H7 (cell line): ENCODE data around the gene RBMS3. TPM values are rescaled to one million over a fixed set of nuclear protein-coding genes. Genes with fewer than 3 reads are reported as not detected.
A peak's percentile ranks its signal among the peaks of the same experiment; 100 is the strongest.
"Not testable (repeated sequence)": the region's sequence is repeated elsewhere in the genome, so short reads cannot be mapped to it uniquely, and the experiment has no call there.

Source experiments
- DNase-seq: peaks from one replicate; pipeline ENCODE4 v3.0.0; 2012
- H3K27me3 ChIP-seq: 2 replicates; pipeline ENCODE4 v1.6.0; 2011; ENCODE audit warnings: mild to moderate bottlenecking, low read length; ENCODE audit not compliant: control insufficient read depth, insufficient read depth
- H3K36me3 ChIP-seq: replicated peaks from 2 replicates; pipeline ENCODE4 v1.5.1; 2011; ENCODE audit warnings: low read length; ENCODE audit not compliant: control insufficient read depth, insufficient read depth
- H3K4me3 ChIP-seq: 2 replicates; pipeline ENCODE4 v1.5.1; 2011; ENCODE audit warnings: low read depth, mild to moderate bottlenecking, control low read depth, low read length, moderate library complexity; ENCODE audit not compliant: insufficient read depth
- total RNA-seq: library from RNA; depleted of rRNA; stranded (reverse); fragments of >200 nt; shearing (Covaris generic); gene quantifications from 2 replicates; pipeline ENCODE4 v1.2.3, GENCODE V29; 2014

The RBMS3 gene
- total RNA-seq, 1 experiment from 2014 or later, result 9.4 TPM

GRCh38 chr3:30042916-30043555 is 762.2 kb downstream of the RBMS3 start:
- H3K36me3 ChIP-seq, result no peaks in the 10 kb centered on the region
- DNase-seq, result no peak
- no peaks in the 10 kb centered on the region for H3K27me3 ChIP-seq
- no peak overlapping the region for H3K4me3 ChIP-seq

- DNase-seq, result peak; percentile 2
- Histone ChIP-seq H3K36me3 (no peaks in the 10 kb centered on the region), H3K4me3 (no peak overlapping the region), H3K27me3 (no peaks in the 10 kb centered on the region)
These were observed 763.6 kb downstream of the RBMS3 start for GRCh38 chr3:30044515-30044914.

DNA sequence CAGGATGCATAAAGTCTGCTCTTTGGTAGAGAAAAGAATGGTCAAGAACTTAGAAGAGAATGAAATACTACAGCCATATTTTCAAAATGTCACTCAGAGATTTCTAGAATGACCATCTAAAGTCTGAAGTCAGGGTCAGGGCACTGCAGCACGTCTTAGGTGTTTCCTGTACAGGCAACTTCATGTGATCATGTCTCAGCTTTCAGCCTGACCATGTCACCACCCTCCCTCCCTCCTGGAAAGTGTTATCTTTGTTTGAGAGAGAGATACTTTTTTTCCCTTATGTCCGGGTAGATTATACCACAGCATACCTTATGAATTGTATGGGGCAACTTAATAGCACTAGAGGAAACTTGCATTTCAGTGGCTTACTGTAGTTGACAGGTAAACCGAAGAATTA is 767.6 kb downstream of the RBMS3 start:
- no peak overlapping the region for H3K4me3 ChIP-seq
- no peak for DNase-seq
- no peaks in the 10 kb centered on the region for H3K36me3 ChIP-seq
- H3K27me3 ChIP-seq, result no peaks in the 10 kb centered on the region

DNA sequence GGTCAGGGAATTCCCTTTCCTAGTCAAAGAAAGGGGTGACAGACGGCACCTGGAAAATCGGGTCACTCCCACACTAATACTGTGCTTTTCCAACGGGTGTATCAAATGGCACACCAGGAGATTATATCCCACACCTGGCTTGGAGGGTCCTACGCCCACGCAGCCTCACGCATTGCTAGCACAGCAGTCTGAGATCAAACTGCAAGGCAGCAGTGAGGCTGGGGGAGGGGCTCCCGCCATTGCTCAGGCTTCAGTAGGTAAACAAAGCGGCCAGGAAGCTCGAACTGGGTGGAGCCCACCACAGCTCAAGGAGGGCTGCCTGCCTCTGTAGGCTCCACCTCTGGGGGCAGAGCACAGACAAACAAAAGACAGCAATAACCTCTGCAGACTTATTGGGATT is 769.2 kb downstream of the RBMS3 start:
- not testable (repeated sequence) for H3K4me3 ChIP-seq, DNase-seq, H3K36me3 ChIP-seq, H3K27me3 ChIP-seq

DNA sequence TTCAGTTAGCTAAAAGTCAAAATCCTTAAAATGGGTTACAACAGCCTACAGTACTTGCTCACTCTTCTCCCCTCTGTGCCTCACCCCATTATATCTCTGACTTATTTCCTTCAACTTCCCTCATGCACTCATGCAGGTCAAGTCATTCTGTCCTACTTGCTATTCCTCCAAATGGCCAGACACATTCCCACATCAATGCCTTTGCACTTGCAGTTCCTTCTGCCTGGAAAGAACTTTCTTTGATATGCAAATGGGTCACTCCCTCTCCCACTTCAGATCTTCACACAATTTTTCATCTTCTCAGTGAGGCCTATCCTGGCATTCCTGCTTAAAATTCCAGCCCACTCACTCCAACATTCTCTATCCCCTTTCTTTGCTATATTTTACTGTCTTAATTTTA is 778.4 kb downstream of the RBMS3 start:
- H3K36me3 ChIP-seq, result no peaks in the 10 kb centered on the region
- no peaks in the 10 kb centered on the region for H3K27me3 ChIP-seq
- no peak overlapping the region for H3K4me3 ChIP-seq
- DNase-seq, result peak; percentile 3
